HEK293 (cell line): Measurements from ENCODE around the gene TRIM51.

Source experiments
- TF ChIP-seq, protein P1 (sequence below): fragments of 450-650 bp; formaldehyde crosslinking; conservative IDR thresholded peaks from 2 replicates; pipeline ENCODE4 v1.5.1; 2016; ENCODE audit warnings: low read depth, missing biosample characterization, missing genetic modification characterization
- TF ChIP-seq, protein P2 (sequence below): fragments of 450-650 bp; formaldehyde crosslinking; IDR thresholded peaks from 2 replicates; pipeline ENCODE4 v1.5.1; 2016; ENCODE audit warnings: missing biosample characterization, missing genetic modification characterization

GRCh38 chr11:55852141-55852540, 31.0 kb upstream of the TRIM51 start:
- TF ChIP-seq, protein P1, sequence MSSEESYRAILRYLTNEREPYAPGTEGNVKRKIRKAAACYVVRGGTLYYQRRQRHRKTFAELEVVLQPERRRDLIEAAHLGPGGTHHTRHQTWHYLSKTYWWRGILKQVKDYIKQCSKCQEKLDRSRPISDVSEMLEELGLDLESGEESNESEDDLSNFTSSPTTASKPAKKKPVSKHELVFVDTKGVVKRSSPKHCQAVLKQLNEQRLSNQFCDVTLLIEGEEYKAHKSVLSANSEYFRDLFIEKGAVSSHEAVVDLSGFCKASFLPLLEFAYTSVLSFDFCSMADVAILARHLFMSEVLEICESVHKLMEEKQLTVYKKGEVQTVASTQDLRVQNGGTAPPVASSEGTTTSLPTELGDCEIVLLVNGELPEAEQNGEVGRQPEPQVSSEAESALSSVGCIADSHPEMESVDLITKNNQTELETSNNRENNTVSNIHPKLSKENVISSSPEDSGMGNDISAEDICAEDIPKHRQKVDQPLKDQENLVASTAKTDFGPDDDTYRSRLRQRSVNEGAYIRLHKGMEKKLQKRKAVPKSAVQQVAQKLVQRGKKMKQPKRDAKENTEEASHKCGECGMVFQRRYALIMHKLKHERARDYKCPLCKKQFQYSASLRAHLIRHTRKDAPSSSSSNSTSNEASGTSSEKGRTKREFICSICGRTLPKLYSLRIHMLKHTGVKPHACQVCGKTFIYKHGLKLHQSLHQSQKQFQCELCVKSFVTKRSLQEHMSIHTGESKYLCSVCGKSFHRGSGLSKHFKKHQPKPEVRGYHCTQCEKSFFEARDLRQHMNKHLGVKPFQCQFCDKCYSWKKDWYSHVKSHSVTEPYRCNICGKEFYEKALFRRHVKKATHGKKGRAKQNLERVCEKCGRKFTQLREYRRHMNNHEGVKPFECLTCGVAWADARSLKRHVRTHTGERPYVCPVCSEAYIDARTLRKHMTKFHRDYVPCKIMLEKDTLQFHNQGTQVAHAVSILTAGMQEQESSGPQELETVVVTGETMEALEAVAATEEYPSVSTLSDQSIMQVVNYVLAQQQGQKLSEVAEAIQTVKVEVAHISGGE, result no peak
- TF ChIP-seq, protein P2, sequence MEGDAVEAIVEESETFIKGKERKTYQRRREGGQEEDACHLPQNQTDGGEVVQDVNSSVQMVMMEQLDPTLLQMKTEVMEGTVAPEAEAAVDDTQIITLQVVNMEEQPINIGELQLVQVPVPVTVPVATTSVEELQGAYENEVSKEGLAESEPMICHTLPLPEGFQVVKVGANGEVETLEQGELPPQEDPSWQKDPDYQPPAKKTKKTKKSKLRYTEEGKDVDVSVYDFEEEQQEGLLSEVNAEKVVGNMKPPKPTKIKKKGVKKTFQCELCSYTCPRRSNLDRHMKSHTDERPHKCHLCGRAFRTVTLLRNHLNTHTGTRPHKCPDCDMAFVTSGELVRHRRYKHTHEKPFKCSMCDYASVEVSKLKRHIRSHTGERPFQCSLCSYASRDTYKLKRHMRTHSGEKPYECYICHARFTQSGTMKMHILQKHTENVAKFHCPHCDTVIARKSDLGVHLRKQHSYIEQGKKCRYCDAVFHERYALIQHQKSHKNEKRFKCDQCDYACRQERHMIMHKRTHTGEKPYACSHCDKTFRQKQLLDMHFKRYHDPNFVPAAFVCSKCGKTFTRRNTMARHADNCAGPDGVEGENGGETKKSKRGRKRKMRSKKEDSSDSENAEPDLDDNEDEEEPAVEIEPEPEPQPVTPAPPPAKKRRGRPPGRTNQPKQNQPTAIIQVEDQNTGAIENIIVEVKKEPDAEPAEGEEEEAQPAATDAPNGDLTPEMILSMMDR (tag by site-specific recombination), result no peak
